H1 (cell line): ENCODE data around the gene SHC3. TPM values are rescaled to one million over a fixed set of nuclear protein-coding genes. Genes with fewer than 3 reads are reported as not detected.

Experiments
- CTCF ChIA-PET: fragments of 300-600 bp; sonication (Branson Sonifier 250); formaldehyde crosslinking; loops from one replicate; lab custom pipeline; 2021; ENCODE audit not compliant: partially characterized antibody; lab: Charles Lee
- POLR2A ChIA-PET: fragments of 300-600 bp; sonication (Branson Sonifier 250); formaldehyde crosslinking; loops from one replicate; lab custom pipeline; 2021; ENCODE audit warnings: inconsistent platforms; ENCODE audit not compliant: partially characterized antibody; lab: Charles Lee
- DNase-seq, 2 experiments: peaks; one replicate each; pipeline versions ENCODE4 v3.0.0 to v3.0.0-alpha.2; 2010 to 2022; ENCODE audit warnings: low spot score in 2 of 2, low read depth in 1 of 2, mixed read lengths in 1 of 2
- FAIRE-seq: peaks from 2 replicates; lab custom pipeline; 2011; peaks lifted over from hg19 to GRCh38; lab: Jason Lieb, UNC
- H2AFZ ChIP-seq: 2 replicates; pipeline ENCODE4 v1.8.1; 2012; ENCODE audit warnings: low read length, inconsistent platforms
- H2AK5ac ChIP-seq: 2 replicates; pipeline ENCODE4 v1.6.1; 2013; ENCODE audit warnings: low read depth, low read length
- H2BK120ac ChIP-seq: replicated peaks from 2 replicates; pipeline ENCODE3; 2013; ENCODE audit warnings: low read depth, low read length, inconsistent platforms
- H2BK12ac ChIP-seq: 2 replicates; pipeline ENCODE4 v1.6.1; 2013; ENCODE audit warnings: low read depth, low read length
- H2BK15ac ChIP-seq: 2 replicates; pipeline ENCODE4 v1.6.1; 2013; ENCODE audit warnings: low read length
- H2BK20ac ChIP-seq: 2 replicates; pipeline ENCODE4 v1.6.1; 2013; ENCODE audit warnings: low read length
- H2BK5ac ChIP-seq: 2 replicates; pipeline ENCODE4 v1.6.1; 2013; ENCODE audit warnings: low read depth, low read length
- H3K14ac ChIP-seq: 2 replicates; pipeline ENCODE4 v1.6.1; 2013; ENCODE audit warnings: inconsistent platforms; ENCODE audit not compliant: insufficient read length
- H3K18ac ChIP-seq: 2 replicates; pipeline ENCODE4 v1.6.1; 2013; ENCODE audit warnings: low read length; ENCODE audit errors: extremely low read depth
- H3K23ac ChIP-seq: 2 replicates; pipeline ENCODE4 v1.6.1; 2013; ENCODE audit warnings: inconsistent platforms; ENCODE audit not compliant: insufficient read length
- H3K23me2 ChIP-seq: 2 replicates; pipeline ENCODE4 v1.6.1; 2013; ENCODE audit warnings: low read depth, low read length
- H3K27ac ChIP-seq: 2 replicates; pipeline ENCODE4 v1.6.1; 2011; ENCODE audit warnings: low read depth, low read length, inconsistent platforms
- H3K27me3 ChIP-seq, 4 experiments: replicated peaks in 1 of 4; 1 replicate in 1 of 4; 2 replicates in 3 of 4; pipeline versions ENCODE4 v1.6.1 to v1.8.1; 2011 to 2013; ENCODE audit warnings: low read length in 3 of 4, mild to moderate bottlenecking in 3 of 4, inconsistent platforms in 2 of 4, mixed read lengths in 2 of 4, moderate library complexity in 1 of 4; ENCODE audit not compliant: control insufficient read depth in 3 of 4, insufficient read depth in 3 of 4; ENCODE audit errors: extremely low read depth in 1 of 4
- H3K36me3 ChIP-seq, 4 experiments: 2 replicates each; pipeline versions ENCODE4 v1.6.1 to v1.8.1; 2011 to 2013; ENCODE audit warnings: mild to moderate bottlenecking in 4 of 4, low read length in 3 of 4, moderate library complexity in 2 of 4, control low read depth in 1 of 4, inconsistent platforms in 1 of 4; ENCODE audit not compliant: insufficient read depth in 4 of 4, control insufficient read depth in 2 of 4
- H3K4ac ChIP-seq: replicated peaks from 2 replicates; pipeline ENCODE3; 2013; ENCODE audit warnings: low read length, low read depth, mixed read lengths, inconsistent platforms; ENCODE audit not compliant: insufficient read length
- H3K4me1 ChIP-seq, 4 experiments: replicated peaks in 1 of 4; 1 replicate in 1 of 4; 2 replicates in 3 of 4; pipeline versions ENCODE4 v1.6.1 to v1.8.1; 2011 to 2013; ENCODE audit warnings: low read length in 3 of 4, inconsistent platforms in 2 of 4, mixed read lengths in 1 of 4; ENCODE audit not compliant: insufficient read depth in 4 of 4, control insufficient read depth in 3 of 4
- H3K4me2 ChIP-seq, 2 experiments: 2 replicates each; pipeline versions ENCODE4 v1.6.1 to v1.8.1; 2011 to 2013; ENCODE audit warnings: low read depth in 2 of 2, low read length in 2 of 2, control low read depth in 1 of 2, inconsistent platforms in 1 of 2, mild to moderate bottlenecking in 1 of 2; ENCODE audit not compliant: insufficient read depth in 1 of 2
- H3K4me3 ChIP-seq, 4 experiments: fragments of 200-600, 300-600 bp in 1 of 4; sonication (generic), shearing (Covaris generic), sonication (Bioruptor Twin) in 1 of 4; 2 replicates each; pipeline versions ENCODE4 v1.5.1 to v1.8.1; 2011 to 2016; ENCODE audit warnings: low read length in 4 of 4, low read depth in 3 of 4, control low read depth in 2 of 4, inconsistent platforms in 2 of 4, mild to moderate bottlenecking in 2 of 4, mixed read lengths in 1 of 4, moderate library complexity in 1 of 4; ENCODE audit not compliant: insufficient read depth in 2 of 4; ENCODE audit errors: extremely low read depth in 1 of 4
- H3K56ac ChIP-seq: replicated peaks from 2 replicates; pipeline ENCODE3; 2013; ENCODE audit warnings: low read depth, mild to moderate bottlenecking, mixed read lengths, low read length, inconsistent platforms; ENCODE audit not compliant: insufficient read length
- H3K79me1 ChIP-seq: 2 replicates; pipeline ENCODE4 v1.6.1; 2013; ENCODE audit warnings: low read depth, low read length, control low read depth
- H3K79me2 ChIP-seq, 2 experiments: 2 replicates each; pipeline versions ENCODE4 v1.6.1 to v1.8.1; 2012 to 2013; ENCODE audit warnings: low read length in 2 of 2, mild to moderate bottlenecking in 2 of 2, inconsistent platforms in 1 of 2; ENCODE audit not compliant: insufficient read depth in 2 of 2, control insufficient read depth in 1 of 2
- H3K9ac ChIP-seq, 4 experiments: replicated peaks in 1 of 4; 1 replicate in 1 of 4; 2 replicates in 3 of 4; pipeline versions ENCODE4 v1.6.1 to v1.8.1; 2011 to 2013; ENCODE audit warnings: low read depth in 3 of 4, low read length in 3 of 4, control low read depth in 2 of 4, mild to moderate bottlenecking in 2 of 4, moderate library complexity in 2 of 4, inconsistent platforms in 1 of 4; ENCODE audit errors: extremely low read depth in 1 of 4
- H3K9me3 ChIP-seq, 2 experiments: 2 replicates each; pipeline versions ENCODE4 v1.6.1 to v1.8.1; 2012 to 2013; ENCODE audit warnings: mild to moderate bottlenecking in 2 of 2, moderate library complexity in 2 of 2, control low read depth in 1 of 2, inconsistent platforms in 1 of 2, low read depth in 1 of 2, low read length in 1 of 2, mixed read lengths in 1 of 2; ENCODE audit not compliant: insufficient read depth in 2 of 2
- H4K20me1 ChIP-seq, 2 experiments: replicated peaks in 1 of 2; 2 replicates each; pipeline versions ENCODE3 to v1.8.1; 2011 to 2013; ENCODE audit warnings: inconsistent platforms in 2 of 2, low read length in 2 of 2, mild to moderate bottlenecking in 1 of 2; ENCODE audit not compliant: insufficient read depth in 2 of 2, control insufficient read depth in 1 of 2
- H4K5ac ChIP-seq: 2 replicates; pipeline ENCODE4 v1.6.1; 2013; ENCODE audit warnings: low read length, low read depth, mixed read lengths, inconsistent platforms; ENCODE audit not compliant: insufficient read length
- H4K8ac ChIP-seq: 2 replicates; pipeline ENCODE4 v1.8.0; 2013; ENCODE audit warnings: mild to moderate bottlenecking, moderate library complexity, low read length, inconsistent platforms; ENCODE audit not compliant: insufficient read depth; ENCODE audit errors: extremely low read depth
- H4K91ac ChIP-seq: replicated peaks from 2 replicates; pipeline ENCODE3; 2013; ENCODE audit warnings: low read length, mixed read lengths, inconsistent platforms; ENCODE audit not compliant: insufficient read length
- BACH1 ChIP-seq: IDR thresholded peaks from 2 replicates; pipeline ENCODE4 v1.6.1; 2012; ENCODE audit warnings: low read length, improper control_type of control experiment
- CEBPB ChIP-seq: IDR thresholded peaks from 2 replicates; pipeline ENCODE4 v1.6.1; 2012; ENCODE audit warnings: low read depth, low read length
- CTCF ChIP-seq, 3 experiments: IDR thresholded peaks; 1 replicate in 2 of 3; 2 replicates in 1 of 3; pipeline versions ENCODE4 v1.5.1 to v1.6.1; 2011; ENCODE audit warnings: low read length in 3 of 3, mild to moderate bottlenecking in 3 of 3, inconsistent platforms in 2 of 3, low read depth in 1 of 3, moderate library complexity in 1 of 3; ENCODE audit not compliant: insufficient read depth in 1 of 3; ENCODE audit errors: control extremely low read depth in 1 of 3
- FOSL1 ChIP-seq: IDR thresholded peaks from 2 replicates; pipeline ENCODE4 v1.6.1; 2011; ENCODE audit warnings: mild to moderate bottlenecking, low read depth, low read length, moderate library complexity; ENCODE audit not compliant: insufficient read depth
- HDAC6 ChIP-seq: IDR thresholded peaks from one replicate; pipeline ENCODE4 v1.7.1; 2012; ENCODE audit warnings: low read depth, mild to moderate bottlenecking, inconsistent platforms, low read length, moderate library complexity
- KDM1A ChIP-seq: fragments of 200-600, 300-600 bp; sonication (generic); IDR thresholded peaks from 2 replicates; pipeline ENCODE4 v1.7.1; 2016; ENCODE audit warnings: mild to moderate bottlenecking, low read length, borderline replicate concordance
- MAX ChIP-seq: IDR thresholded peaks from 2 replicates; pipeline ENCODE4 v1.6.1; 2012; ENCODE audit warnings: inconsistent platforms
- NRF1 ChIP-seq: IDR thresholded peaks from 2 replicates; pipeline ENCODE4 v1.6.1; 2011; ENCODE audit warnings: mild to moderate bottlenecking, low read depth, low read length, improper control_type of control experiment
- RFX5 ChIP-seq: IDR thresholded peaks from 2 replicates; pipeline ENCODE4 v1.6.1; 2011; ENCODE audit warnings: low read depth, low read length, improper control_type of control experiment, borderline replicate concordance
- SIRT6 ChIP-seq: IDR thresholded peaks from one replicate; pipeline ENCODE4 v1.7.1; 2012; ENCODE audit warnings: low read length, inconsistent platforms
- SP1 ChIP-seq: IDR thresholded peaks from 2 replicates; pipeline ENCODE4 v1.6.1; 2011; ENCODE audit warnings: low read depth, low read length
- SUZ12 ChIP-seq: fragments of 200-600 bp; sonication (generic); IDR thresholded peaks from 2 replicates; pipeline ENCODE4 v1.6.1; 2012; ENCODE audit warnings: mild to moderate bottlenecking, inconsistent platforms, low read length, moderate library complexity, mixed read lengths
- YY1 ChIP-seq: IDR thresholded peaks from 2 replicates; pipeline ENCODE4 v1.6.1; 2011; ENCODE audit warnings: low read depth, mild to moderate bottlenecking, low read length
- WGBS, 2 experiments: shearing (Covaris generic) in 1 of 2; methylation state at CpG; one replicate each; pipeline versions ENCODE4 v1.1.6 to v1.1.7; 2013 to 2015; ENCODE audit warnings: low lambda C conversion rate in 2 of 2, mixed read lengths in 2 of 2, inconsistent platforms in 1 of 2, low coverage in 1 of 2, missing lambda C conversion rate in 1 of 2; ENCODE audit not compliant: insufficient replicate concordance in 2 of 2, insufficient coverage in 1 of 2, insufficient read length in 1 of 2; ENCODE audit errors: extremely low coverage in 1 of 2, missing lambda C conversion rate in 1 of 2; 5-methylcytosine and 5-hydroxymethylcytosine counted together
- polyA plus RNA-seq, 7 experiments: library from polyadenylated mRNA; depleted of rRNA in 3 of 7; stranded (reverse) in 5 of 7; unstranded in 2 of 7; fragments of >200 nt in 5 of 7; fragments of 200-250 nt in 2 of 7; gene quantifications; 1 replicate in 5 of 7; 2 replicates in 1 of 7; 4 replicates in 1 of 7; pipeline versions ENCODE4 v1.2.1 to v1.2.3, GENCODE V29; 2011 to 2013; ENCODE audit warnings: missing spikeins in 2 of 7, mixed read lengths in 2 of 7
- total RNA-seq: library from RNA; stranded (reverse); fragmentation: NEBNext Ultra II Directional; extraction: Animal tissue kit (Norgen Biotek cat#: 25700); gene quantifications from 2 replicates; pipeline ENCODE4 v1.2.1, GENCODE V29; 2021

The SHC3 gene
- total and polyA plus RNA-seq, 2 of the 8 experiments (the other 6 are each of a cell fraction or from before 2014, with no cell fraction given) = 1.4 to 7.1 TPM

GRCh38 chr9:89112243-89112642, 66.4 kb downstream of the SHC3 start:
- Histone ChIP-seq H3K23me2 (no peaks in the 10 kb centered on the region), H3K9ac (no peak overlapping the region), H2AK5ac (no peak overlapping the region), H3K27me3 (no peaks in the 10 kb centered on the region), H3K56ac (no peak overlapping the region), H3K27ac (no peak overlapping the region), H4K91ac (no peak overlapping the region), H2BK12ac (no peak overlapping the region), H3K4ac (no peak overlapping the region), H3K79me1 (peaks cover 2% of the 10 kb centered on the region; the same call in 1 of the 2 replicates), H3K4me2 (no peak overlapping the region), H4K5ac (no peak overlapping the region), H2BK5ac (no peak overlapping the region), H3K23ac (no peak overlapping the region), H2BK120ac (no peak overlapping the region), H2BK20ac (no peak overlapping the region), H2BK15ac (no peak overlapping the region), H2AFZ (no peak overlapping the region), H3K14ac (no peak overlapping the region), H3K4me3 (no peak overlapping the region), H4K8ac (no peak overlapping the region), H3K4me1 (no peaks in the 10 kb centered on the region), H3K9me3 (peaks cover 19 to 21% of the 10 kb centered on the region in 2 experiments), H3K36me3 (peaks cover 0 to 5% (median 0%) of the 10 kb centered on the region in 4 experiments; a peak in 2 of 8 replicates), H3K79me2 (peaks cover 0 to 14% of the 10 kb centered on the region in 2 experiments; a peak in 1 of 4 replicates), H4K20me1 (peaks cover 0 to 2% of the 10 kb centered on the region in 2 experiments), H3K18ac (no peak overlapping the region)
- DNase-seq (no peak), FAIRE-seq (no peak)
- ChIA-PET POLR2A (no interaction called here), CTCF (no interaction called here)
- 91% methylated on average over 3 of the region's 3 CpGs; no CpG with 5 or more reads in 1 of the 2 experiments for WGBS, 2 experiments
- TF ChIP-seq BACH1 = no peak
- no peak for TF ChIP-seq CTCF (IDR thresholded peaks at IDR 0.05; ENCODE audit: control extremely low read depth in 1 of 3, insufficient read depth in 1 of 3, low read depth in 1 of 3, low read length in 3 of 3)
- TF ChIP-seq NRF1 = no peak
- no peak for TF ChIP-seq MAX
- TF ChIP-seq YY1 = no peak
- no peak for TF ChIP-seq SIRT6
- no peak for TF ChIP-seq RFX5
- no peak for TF ChIP-seq HDAC6
- TF ChIP-seq SP1 = no peak
- TF ChIP-seq KDM1A = no peak
- TF ChIP-seq SUZ12 = no peak
- no peak for TF ChIP-seq CEBPB
- TF ChIP-seq FOSL1 = no peak
